SU-DHL-6 (cell line): ENCODE results near the gene AKAP11.

Source experiments
- H2AFZ ChIP-seq: fragments of 200-600 bp; sonication (generic); 2 replicates; pipeline ENCODE4 v1.6.1; 2014; ENCODE audit warnings: low read depth, mild to moderate bottlenecking, moderate library complexity, mixed read lengths, antibody characterized with exemption, low read length; ENCODE audit not compliant: severe bottlenecking
- H3F3A ChIP-seq: fragments of 200-600 bp; shearing (Covaris generic); 2 replicates; pipeline ENCODE4 v1.6.0; 2016; ENCODE audit warnings: antibody characterized with exemption, mild to moderate bottlenecking; ENCODE audit not compliant: insufficient read depth
- H3K27ac ChIP-seq: fragments of 200-600 bp; sonication (generic); 2 replicates; pipeline ENCODE4 v1.5.1; 2016; ENCODE audit warnings: low read depth, mild to moderate bottlenecking, low read length, moderate library complexity, mixed read lengths
- H3K27me3 ChIP-seq: fragments of 200-600 bp; sonication (generic), shearing (Covaris generic); 2 replicates; pipeline ENCODE4 v1.6.0; 2014; ENCODE audit warnings: mild to moderate bottlenecking, low read length
- H3K36me3 ChIP-seq: fragments of 200-600 bp; sonication (generic); 2 replicates; pipeline ENCODE4 v1.6.1; 2014; ENCODE audit warnings: mild to moderate bottlenecking, low read length, mixed read lengths
- H3K4me2 ChIP-seq: fragments of 300-600, 200-600 bp; shearing (Covaris generic), sonication (generic); 2 replicates; pipeline ENCODE4 v1.6.0; 2014; ENCODE audit warnings: low read length, low read depth, mild to moderate bottlenecking; ENCODE audit not compliant: poor library complexity, severe bottlenecking
- H3K4me3 ChIP-seq: fragments of 200-600 bp; sonication (generic); 2 replicates; pipeline ENCODE4 v1.5.1; 2014; ENCODE audit warnings: antibody characterized with exemption, low read length, mild to moderate bottlenecking, mixed read lengths; ENCODE audit not compliant: insufficient read depth, poor library complexity, severe bottlenecking
- H3K79me2 ChIP-seq: fragments of 200-600 bp; sonication (generic); 2 replicates; pipeline ENCODE4 v1.6.1; 2014; ENCODE audit warnings: mild to moderate bottlenecking, low read length, moderate library complexity; ENCODE audit not compliant: insufficient read depth
- H3K9ac ChIP-seq: fragments of 200-600 bp; sonication (generic); 2 replicates; pipeline ENCODE4 v1.7.0; 2014; ENCODE audit warnings: mild to moderate bottlenecking, low read length
- H3K9me2 ChIP-seq: fragments of 200-600 bp; sonication (generic); replicated peaks from 2 replicates; pipeline ENCODE4 v1.6.1; 2014; ENCODE audit warnings: low read length; ENCODE audit not compliant: insufficient read depth
- H3K9me3 ChIP-seq: fragments of 200-600 bp; sonication (generic); 2 replicates; pipeline ENCODE4 v1.6.1; 2014; ENCODE audit warnings: low read length, mixed read lengths; ENCODE audit not compliant: insufficient read depth
- H4K20me1 ChIP-seq: fragments of 200-600 bp; sonication (generic); 2 replicates; pipeline ENCODE4 v1.6.1; 2014; ENCODE audit warnings: low read depth, mild to moderate bottlenecking, antibody characterized with exemption, low read length, moderate library complexity, mixed read lengths
- CTCF ChIP-seq: fragments of 200-600 bp; sonication (generic); IDR thresholded peaks from one replicate; pipeline ENCODE4 v1.5.1; 2017; ENCODE audit warnings: antibody characterized with exemption, mild to moderate bottlenecking, low read length, moderate library complexity; ENCODE audit not compliant: insufficient read depth, poor library complexity, severe bottlenecking
- EZH2phosphoT487 ChIP-seq: fragments of 200-600 bp; sonication (generic), shearing (Covaris generic); conservative IDR thresholded peaks from 2 replicates; pipeline ENCODE4 v1.6.1; 2018; ENCODE audit warnings: mild to moderate bottlenecking, antibody characterized with exemption, low read length, moderate library complexity, mixed read lengths

Gene AKAP11

DNA sequence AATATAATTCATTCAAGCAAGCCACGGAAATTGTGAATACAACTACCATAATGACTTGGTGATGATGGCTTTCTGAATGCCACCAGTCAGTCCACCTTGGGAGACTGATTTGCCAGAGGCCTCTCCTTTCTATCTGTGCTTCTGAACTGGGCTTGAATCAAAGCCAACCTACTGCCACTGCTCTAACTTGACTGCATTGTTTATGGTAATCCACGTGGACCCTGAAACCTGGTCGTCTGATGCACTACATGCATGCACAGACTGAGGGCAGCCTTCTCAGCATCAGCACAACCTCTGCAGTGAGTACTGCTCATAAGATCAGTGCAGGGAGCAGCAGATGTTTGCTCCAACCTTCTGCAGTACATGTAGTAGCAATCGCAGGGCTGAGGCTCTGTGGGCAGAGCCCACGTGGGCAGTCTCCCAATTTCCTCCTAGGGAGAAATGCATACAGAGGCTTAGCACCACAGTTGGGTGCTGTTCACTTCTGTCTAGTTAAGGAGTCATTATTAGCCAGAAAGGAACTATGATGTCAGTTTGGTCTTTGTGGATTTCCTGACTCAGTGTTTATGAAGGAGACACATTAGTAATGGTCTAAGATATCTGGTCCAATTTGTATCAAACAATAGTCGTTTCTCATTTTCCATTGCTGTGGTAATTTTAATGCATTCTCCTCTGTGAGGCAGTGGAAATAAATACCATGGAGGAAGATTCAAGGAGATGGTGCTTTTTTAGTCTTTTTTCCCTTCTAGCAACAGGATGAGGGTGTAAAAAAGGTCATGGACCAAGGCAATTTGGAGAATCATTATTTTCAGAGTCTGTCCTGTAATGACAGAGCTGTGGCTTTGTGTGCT is 82.5 kb downstream of the AKAP11 start:
- H2AFZ ChIP-seq: no peak overlapping the region
- no peak overlapping the region for H3K27ac ChIP-seq
- TF ChIP-seq CTCF (no peak), EZH2phosphoT487 (no peak)
- H3K9ac ChIP-seq: no peak overlapping the region
- no peaks in the 10 kb centered on the region for H3K27me3 ChIP-seq
- H3K4me3 ChIP-seq: no peak overlapping the region
- H3F3A ChIP-seq: no peaks in the 10 kb centered on the region
- no peaks in the 10 kb centered on the region for H3K9me3 ChIP-seq
- no peaks in the 10 kb centered on the region for H4K20me1 ChIP-seq
- H3K4me2 ChIP-seq: no peak overlapping the region
- no peaks in the 10 kb centered on the region for H3K9me2 ChIP-seq
- H3K79me2 ChIP-seq: no peaks in the 10 kb centered on the region
- H3K36me3 ChIP-seq: no peaks in the 10 kb centered on the region

GRCh38 chr13:42355092-42355485 is 83.1 kb downstream of the AKAP11 start:
- TF ChIP-seq CTCF: no peak
- TF ChIP-seq EZH2phosphoT487: no peak
- Histone ChIP-seq H3K4me3 (no peak overlapping the region), H4K20me1 (no peaks in the 10 kb centered on the region), H3K36me3 (no peaks in the 10 kb centered on the region), H3K27ac (no peak overlapping the region), H3K9ac (no peak overlapping the region), H3K79me2 (no peaks in the 10 kb centered on the region), H3K4me2 (no peak overlapping the region), H3F3A (no peaks in the 10 kb centered on the region), H3K9me2 (no peaks in the 10 kb centered on the region), H3K9me3 (no peaks in the 10 kb centered on the region), H2AFZ (no peak overlapping the region), H3K27me3 (no peaks in the 10 kb centered on the region)

- no peaks in the 10 kb centered on the region for H3K36me3 ChIP-seq
- no peaks in the 10 kb centered on the region for H3F3A ChIP-seq
- H3K27ac ChIP-seq: no peak overlapping the region
- no peaks in the 10 kb centered on the region for H3K9me3 ChIP-seq
- H3K27me3 ChIP-seq: no peaks in the 10 kb centered on the region
- H3K4me3 ChIP-seq: no peak overlapping the region
- H3K4me2 ChIP-seq: no peak overlapping the region
- H3K79me2 ChIP-seq: no peaks in the 10 kb centered on the region
- TF ChIP-seq EZH2phosphoT487 (no peak), CTCF (no peak)
- no peak overlapping the region for H2AFZ ChIP-seq
- no peaks in the 10 kb centered on the region for H3K9me2 ChIP-seq
- H3K9ac ChIP-seq: no peak overlapping the region
- no peaks in the 10 kb centered on the region for H4K20me1 ChIP-seq
Measured at GRCh38 chr13:42355491-42356183, 83.7 kb downstream of the AKAP11 start.
